Activated naive CD4-positive, alpha-beta T cell treated with anti-CD3 and anti-CD28 coated beads for 36 hours (primary cell): Measurements from ENCODE around the gene NANOS3. TPM values are rescaled to one million over a fixed set of nuclear protein-coding genes. Genes with fewer than 3 reads are reported as not detected.
A peak's percentile ranks its signal among the peaks of the same experiment; 100 is the strongest.

Source experiments
- CTCF ChIA-PET: fragments of 350-600 bp; sonication (Branson Sonifier 250); formaldehyde crosslinking; loops from one replicate; lab custom pipeline; 2021; ENCODE audit warnings: antibody characterized with exemption; lab: Charles Lee
- DNase-seq: peaks from one replicate; pipeline ENCODE4 v3.0.0-alpha.2; 2020
- H3K27ac Mint-ChIP-seq: one replicate; pipeline ENCODE4 v1.8.0; 2021; ENCODE audit warnings: mild to moderate bottlenecking, mixed read lengths
- H3K27me3 Mint-ChIP-seq: one replicate; pipeline ENCODE4 v1.8.0; 2021; ENCODE audit warnings: low read depth, mixed read lengths
- H3K36me3 Mint-ChIP-seq: one replicate; pipeline ENCODE4 v1.8.0; 2021; ENCODE audit warnings: low read depth, mixed read lengths
- H3K4me1 Mint-ChIP-seq: one replicate; pipeline ENCODE4 v1.8.0; 2021; ENCODE audit warnings: low read depth, mixed read lengths
- H3K4me3 Mint-ChIP-seq: one replicate; pipeline ENCODE4 v1.8.0; 2021; ENCODE audit warnings: mild to moderate bottlenecking, moderate library complexity, mixed read lengths
- H3K9me3 Mint-ChIP-seq: one replicate; pipeline ENCODE4 v1.8.0; 2021; ENCODE audit warnings: mixed read lengths
- intact Hi-C: fragments of 100-400 bp; cut with micrococcal nuclease; formaldehyde crosslinking; loops from one replicate; pipeline ENCODE4 v1.15.1; 2023
- total RNA-seq, 2 experiments: library from RNA; stranded (reverse); gene quantifications; one replicate each; pipeline ENCODE4 v1.2.3, GENCODE V29; 2021

NANOS3 gene
- under 1 TPM; 0.55 to 0.74 TPM for total RNA-seq

- Mint-ChIP-seq H3K27ac (no peak within 1 kb of the TSS), H3K36me3 (no peaks in the 10 kb centered on the region), H3K27me3 (peaks cover 7% of the 10 kb centered on the region), H3K9me3 (no peaks in the 10 kb centered on the region), H3K4me1 (peaks cover 24% of the 10 kb centered on the region), H3K4me3 (no peak within 1 kb of the TSS)
- intact Hi-C loops, result no loop called here
- no peak for DNase-seq
- CTCF ChIA-PET, result interaction anchor here (0.6 kb wide), 1 partner anchor 202 kb away, joined by 4 read pairs; no protein-coding TSS in a partner anchor
Observed at GRCh38 chr19:13876834-13877233, at the start of gene NANOS3. NANOS3 (plus strand) TSS chr19:13877134; CDS start chr19:13877249, 115 bp downstream.

- no peak overlapping the region for H3K4me3 Mint-ChIP-seq
- no peaks in the 10 kb centered on the region for H3K4me1 Mint-ChIP-seq
- DNase-seq, result no peak
- no peaks in the 10 kb centered on the region for H3K9me3 Mint-ChIP-seq
- H3K27ac Mint-ChIP-seq, result peak overlapping the region; percentile 0
- intact Hi-C loops, result no loop called here
- no peaks in the 10 kb centered on the region for H3K27me3 Mint-ChIP-seq
- CTCF ChIA-PET, result interaction anchor here (1.2 kb wide), 1 partner anchor 36 kb away, joined by 4 read pairs; no protein-coding TSS in a partner anchor
- peaks cover 6% of the 10 kb centered on the region for H3K36me3 Mint-ChIP-seq
Observed at GRCh38 chr19:13827656-13828055, 49.3 kb upstream of the NANOS3 start.

DNA sequence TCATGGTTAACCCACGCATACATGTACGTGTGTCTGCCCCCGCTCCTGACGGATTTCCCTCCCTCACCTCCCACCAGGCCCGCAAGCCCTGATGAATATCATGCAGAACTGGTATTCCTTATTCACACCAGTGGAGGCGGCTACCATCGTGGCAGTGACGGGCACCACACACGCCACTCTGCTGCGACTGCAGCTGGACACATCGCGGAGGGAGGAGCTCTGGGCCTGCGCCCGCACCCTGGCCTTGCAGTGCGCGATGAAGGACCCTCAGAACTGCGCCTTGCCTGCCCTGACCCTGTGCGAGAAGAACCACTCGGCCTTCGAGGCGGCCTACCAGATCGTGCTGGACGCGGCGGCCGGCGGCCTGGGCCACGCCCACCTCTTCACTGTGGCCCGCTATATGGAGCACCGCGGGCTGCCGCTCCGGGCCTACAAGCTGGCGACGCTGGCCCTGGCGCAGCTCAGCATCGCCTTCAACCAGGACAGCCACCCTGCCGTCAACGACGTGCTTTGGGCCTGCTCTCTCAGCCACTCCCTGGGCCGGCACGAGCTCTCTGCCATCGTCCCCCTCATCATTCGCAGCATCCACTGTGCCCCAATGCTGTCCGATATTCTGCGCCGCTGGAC lies 46.7 kb upstream of the NANOS3 start:
- no peak overlapping the region for H3K4me3 Mint-ChIP-seq
- CTCF ChIA-PET, result no interaction called here
- H3K9me3 Mint-ChIP-seq, result no peaks in the 10 kb centered on the region
- H3K4me1 Mint-ChIP-seq, result peaks cover 15% of the 10 kb centered on the region
- DNase-seq, result no peak
- H3K27me3 Mint-ChIP-seq, result no peaks in the 10 kb centered on the region
- no peak overlapping the region for H3K27ac Mint-ChIP-seq
- H3K36me3 Mint-ChIP-seq, result peaks cover 22% of the 10 kb centered on the region
- intact Hi-C loops, result no loop called here

GRCh38 chr19:13830741-13831536 lies 46.0 kb upstream of the NANOS3 start:
- Mint-ChIP-seq H3K36me3 (peaks cover 25% of the 10 kb centered on the region), H3K4me3 (no peak overlapping the region), H3K27ac (no peak overlapping the region), H3K9me3 (no peaks in the 10 kb centered on the region), H3K4me1 (peaks cover 16% of the 10 kb centered on the region), H3K27me3 (no peaks in the 10 kb centered on the region)
- intact Hi-C loops, result no loop called here
- DNase-seq, result no peak
- CTCF ChIA-PET, result interaction anchor here (0.6 kb wide), 1 partner anchor 632 kb away, joined by 4 read pairs; no protein-coding TSS in a partner anchor

- intact Hi-C loops, result loop anchor here (2.0 kb wide), 1 partner anchor 15 kb away; no protein-coding TSS in a partner anchor
- no peak overlapping the region for H3K4me3 Mint-ChIP-seq
- H3K27ac Mint-ChIP-seq, result peak overlapping the region; percentile 36
- no peak for DNase-seq
- CTCF ChIA-PET, result interaction anchor here (0.6 kb wide), 1 partner anchor 633 kb away, joined by 4 read pairs; no protein-coding TSS in a partner anchor
- H3K4me1 Mint-ChIP-seq, result peaks cover 25% of the 10 kb centered on the region
- H3K27me3 Mint-ChIP-seq, result no peaks in the 10 kb centered on the region
- peaks cover 29% of the 10 kb centered on the region for H3K36me3 Mint-ChIP-seq
- no peaks in the 10 kb centered on the region for H3K9me3 Mint-ChIP-seq
Observed at GRCh38 chr19:13831537-13832467, 45.1 kb upstream of the NANOS3 start.

DNA sequence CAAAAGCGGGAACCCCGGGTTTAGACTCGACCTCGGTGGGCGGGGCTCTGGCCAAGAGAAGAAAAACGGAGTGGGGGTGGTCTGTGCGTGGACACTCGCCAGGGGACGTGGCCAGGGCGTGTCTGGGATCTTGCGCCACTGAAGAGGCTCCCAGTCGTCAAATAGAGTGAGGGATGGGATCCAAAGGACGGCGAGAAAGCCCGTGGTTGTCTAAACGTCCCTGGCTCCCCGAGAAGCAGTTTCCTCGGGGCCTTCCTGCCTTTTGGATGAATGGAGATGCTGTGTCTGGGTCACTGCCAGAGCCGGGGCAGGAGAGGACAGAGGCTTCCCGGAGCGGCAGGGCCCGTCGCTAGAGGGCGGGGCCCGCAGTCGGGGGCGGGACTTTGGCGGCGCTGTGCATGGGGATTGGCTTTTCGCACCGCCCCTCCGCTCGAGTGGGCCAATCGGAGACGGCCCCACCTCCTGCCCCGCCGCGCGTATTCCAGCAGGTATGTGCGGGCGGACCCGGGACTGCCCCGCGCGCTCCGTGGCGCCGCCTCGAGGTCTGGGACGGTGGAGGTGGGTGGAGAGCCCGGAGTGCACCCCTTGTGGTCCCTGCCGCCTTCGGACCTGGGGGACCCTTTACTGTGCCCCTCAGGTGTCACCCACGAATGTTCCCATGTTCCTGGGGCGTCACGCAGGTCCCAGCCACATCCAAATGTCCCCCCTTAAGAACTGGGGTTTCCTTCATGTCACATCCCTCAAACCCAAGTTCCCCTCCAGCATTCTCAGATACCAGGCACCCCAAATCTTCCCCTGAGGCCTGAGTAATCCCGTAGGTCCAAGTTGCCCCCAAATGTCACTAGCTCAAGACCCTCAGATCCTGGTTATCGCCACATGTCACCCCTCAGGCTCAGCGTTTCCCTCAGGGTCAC lies 43.3 kb upstream of the NANOS3 start:
- CTCF ChIA-PET, result interaction anchor here (0.6 to 1.8 kb wide), 6 partner anchors 18 to 50 kb away, joined by 3 to 8 read pairs (median 4); no protein-coding TSS in a partner anchor
- Mint-ChIP-seq H3K4me3 (peak overlapping the region; percentile 84), H3K9me3 (no peaks in the 10 kb centered on the region), H3K27me3 (no peaks in the 10 kb centered on the region), H3K27ac (peak overlapping the region; percentile 99), H3K36me3 (peaks cover 38% of the 10 kb centered on the region), H3K4me1 (peaks cover 35% of the 10 kb centered on the region)
- DNase-seq, result peak; percentile 98
- intact Hi-C loops, result loop anchor here (1.0 to 2.0 kb wide), 2 partner anchors 13 to 38 kb away; partner anchors contain the start of gene ZSWIM4

- Mint-ChIP-seq H3K36me3 (peaks cover 46% of the 10 kb centered on the region), H3K27ac (peak overlapping the region; percentile 99), H3K4me1 (peaks cover 39% of the 10 kb centered on the region), H3K9me3 (no peaks in the 10 kb centered on the region), H3K27me3 (no peaks in the 10 kb centered on the region), H3K4me3 (peak overlapping the region; percentile 44)
- intact Hi-C loops, result loop anchor here (5.0 kb wide), 3 partner anchors 533 to 897 kb away; partner anchors contain the start of gene CALR
- DNase-seq, result no peak
- CTCF ChIA-PET, result interaction anchor here (0.6 to 1.8 kb wide), 5 partner anchors 17 to 51 kb away, joined by 3 to 8 read pairs (median 4); no protein-coding TSS in a partner anchor
Observed at GRCh38 chr19:13834244-13835069, 42.5 kb upstream of the NANOS3 start.

- H3K27ac Mint-ChIP-seq, result peak overlapping the region; percentile 99
- H3K36me3 Mint-ChIP-seq, result peaks cover 58% of the 10 kb centered on the region
- CTCF ChIA-PET, result interaction anchor here (0.8 to 2.5 kb wide), 7 partner anchors 10 to 52 kb away, joined by 3 to 19 read pairs (median 4); no protein-coding TSS in a partner anchor
- intact Hi-C loops, result loop anchor here (2.0 to 5.0 kb wide), 4 partner anchors 105 to 899 kb away; partner anchors contain the start of gene CALR
- H3K27me3 Mint-ChIP-seq, result no peaks in the 10 kb centered on the region
- no peaks in the 10 kb centered on the region for H3K9me3 Mint-ChIP-seq
- no peak for DNase-seq
- H3K4me3 Mint-ChIP-seq, result peak overlapping the region; percentile 93
- peaks cover 46% of the 10 kb centered on the region for H3K4me1 Mint-ChIP-seq
Observed at GRCh38 chr19:13835791-13836723, 40.9 kb upstream of the NANOS3 start.

GRCh38 chr19:13838435-13839129 lies 38.4 kb upstream of the NANOS3 start:
- intact Hi-C loops, result loop anchor here (1.0 to 5.0 kb wide), 6 partner anchors 9 to 901 kb away; partner anchors contain the start of gene CALR
- CTCF ChIA-PET, result interaction anchor here (3.2 kb wide), 1 partner anchor 23 kb away, joined by 14 read pairs; no protein-coding TSS in a partner anchor
- peak overlapping the region; percentile 99 for H3K27ac Mint-ChIP-seq
- DNase-seq, result no peak
- peaks cover 60% of the 10 kb centered on the region for H3K36me3 Mint-ChIP-seq
- peaks cover 46% of the 10 kb centered on the region for H3K4me1 Mint-ChIP-seq
- H3K9me3 Mint-ChIP-seq, result no peaks in the 10 kb centered on the region
- peak overlapping the region; percentile 93 for H3K4me3 Mint-ChIP-seq
- no peaks in the 10 kb centered on the region for H3K27me3 Mint-ChIP-seq
